Stomach (tissue), 4 donors: ENCODE results near the gene SAGE1.
"Not testable (repeated sequence)": the region's sequence is repeated elsewhere in the genome, so short reads cannot be mapped to it uniquely, and the experiment has no call there.

Experiments
- EP300 ChIP-seq: sonication (generic); formaldehyde crosslinking; IDR thresholded peaks from one replicate; pipeline ENCODE4 v1.6.1; 2017; ENCODE audit warnings: antibody characterized with exemption
- POLR2A ChIP-seq, 4 donors: fragments of 450-650 bp; IDR thresholded peaks; one replicate each; pipeline ENCODE4 v1.6.1; 2016; ENCODE audit warnings: antibody characterized with exemption in 4 of 4, control low read depth in 2 of 4, mild to moderate bottlenecking in 1 of 4, moderate library complexity in 1 of 4
- POLR2AphosphoS5 ChIP-seq, 3 donors: sonication (generic); formaldehyde crosslinking; IDR thresholded peaks; one replicate each; pipeline ENCODE4 v1.6.1; 2016; ENCODE audit warnings: antibody characterized with exemption in 3 of 3
- TF ChIP-seq, protein P1 (sequence below), 7 experiments: fragments of 450-650 bp in 4 of 7; fragments of 200-600 bp in 3 of 7; sonication (generic) in 3 of 7; IDR thresholded peaks; one replicate each; pipeline ENCODE4 v1.5.1; 2016 to 2019; ENCODE audit warnings: antibody characterized with exemption in 7 of 7, control low read depth in 2 of 7, mild to moderate bottlenecking in 1 of 7

DNA sequence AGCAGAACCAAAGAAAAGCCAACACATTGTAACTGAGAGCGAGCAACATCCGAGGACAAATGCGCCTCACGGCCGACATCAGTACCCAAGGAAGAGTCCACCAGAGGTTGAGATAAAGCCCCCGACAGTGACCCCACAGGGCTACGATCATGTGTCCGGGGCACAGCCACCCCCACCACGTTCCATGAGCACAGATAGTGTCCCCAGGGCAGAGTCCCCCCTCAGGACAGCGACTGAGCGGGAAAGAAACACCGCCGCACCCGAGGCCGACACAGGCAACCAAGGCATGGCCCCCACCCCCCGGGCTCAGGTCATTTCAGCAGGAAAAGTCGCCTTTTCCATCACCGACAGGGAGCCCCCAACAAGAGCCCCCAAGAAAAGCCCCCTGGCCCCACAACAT lies 5.3 kb upstream of the SAGE1 start:
- TF ChIP-seq, protein P1, sequence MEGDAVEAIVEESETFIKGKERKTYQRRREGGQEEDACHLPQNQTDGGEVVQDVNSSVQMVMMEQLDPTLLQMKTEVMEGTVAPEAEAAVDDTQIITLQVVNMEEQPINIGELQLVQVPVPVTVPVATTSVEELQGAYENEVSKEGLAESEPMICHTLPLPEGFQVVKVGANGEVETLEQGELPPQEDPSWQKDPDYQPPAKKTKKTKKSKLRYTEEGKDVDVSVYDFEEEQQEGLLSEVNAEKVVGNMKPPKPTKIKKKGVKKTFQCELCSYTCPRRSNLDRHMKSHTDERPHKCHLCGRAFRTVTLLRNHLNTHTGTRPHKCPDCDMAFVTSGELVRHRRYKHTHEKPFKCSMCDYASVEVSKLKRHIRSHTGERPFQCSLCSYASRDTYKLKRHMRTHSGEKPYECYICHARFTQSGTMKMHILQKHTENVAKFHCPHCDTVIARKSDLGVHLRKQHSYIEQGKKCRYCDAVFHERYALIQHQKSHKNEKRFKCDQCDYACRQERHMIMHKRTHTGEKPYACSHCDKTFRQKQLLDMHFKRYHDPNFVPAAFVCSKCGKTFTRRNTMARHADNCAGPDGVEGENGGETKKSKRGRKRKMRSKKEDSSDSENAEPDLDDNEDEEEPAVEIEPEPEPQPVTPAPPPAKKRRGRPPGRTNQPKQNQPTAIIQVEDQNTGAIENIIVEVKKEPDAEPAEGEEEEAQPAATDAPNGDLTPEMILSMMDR (IDR thresholded peaks at IDR 0.05) = not testable (repeated sequence)
- not testable (repeated sequence) for TF ChIP-seq POLR2A (IDR thresholded peaks at IDR 0.05); POLR2AphosphoS5 (IDR thresholded peaks at IDR 0.05); EP300
